ENCODE data around the gene KIDINS220. TPM values are rescaled to one million over a fixed set of nuclear protein-coding genes. Genes with fewer than 3 reads are reported as not detected.

KIDINS220 gene
- total RNA-seq, 1 experiment from 2014 or later, result 29.3 TPM

DNA sequence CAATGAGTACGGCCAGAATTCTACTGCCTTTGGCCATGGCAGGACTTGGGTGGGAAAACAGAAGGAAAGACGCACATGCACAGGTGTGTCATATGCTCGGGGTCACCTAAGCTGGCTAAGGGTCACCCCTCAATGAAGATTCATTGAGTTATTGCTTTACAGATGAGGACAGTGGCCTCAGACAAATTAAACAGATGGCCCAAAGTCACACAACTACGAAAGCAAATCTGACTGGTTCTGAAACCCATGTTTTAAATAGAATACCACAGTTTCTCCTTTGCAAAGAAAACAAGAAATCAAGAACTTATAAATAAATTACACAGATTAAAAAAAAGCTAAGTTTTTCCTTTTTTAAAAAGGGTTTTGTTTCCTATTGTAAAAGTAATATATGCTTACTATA, 85.0 kb downstream of the KIDINS220 start:
- H3K14ac ChIP-seq (ENCODE audit: insufficient read depth, low read length), result no peak overlapping the region
- H2BK20ac ChIP-seq (ENCODE audit: low read depth, low read length, poor library complexity, severe bottlenecking), result no peak overlapping the region
- H3K27ac ChIP-seq (ENCODE audit: insufficient read length, low read depth, low read length), result no peak overlapping the region
- peaks cover 13 to 15% of the 10 kb centered on the region in 2 experiments; a peak in 3 of 5 replicates for H3K9me3 Mint-ChIP-seq
- H3K4me1 Mint-ChIP-seq, result no peaks in the 10 kb centered on the region
- H3T11ph ChIP-seq (ENCODE audit: low read length), result no peak overlapping the region
- H3K56ac ChIP-seq (ENCODE audit: insufficient read length, low read depth, low read length), result no peak overlapping the region
- H3K79me1 ChIP-seq (ENCODE audit: insufficient read depth, low read depth, low read length, poor library complexity, severe bottlenecking), result no peaks in the 10 kb centered on the region
- no peak overlapping the region for H3K18ac ChIP-seq (ENCODE audit: insufficient read length, low read depth, low read length)
- H3K27ac Mint-ChIP-seq, result no peak overlapping the region
- no peak overlapping the region for H2BK120ac ChIP-seq (ENCODE audit: low read depth, low read length, poor library complexity, severe bottlenecking)
- H3K4me3 Mint-ChIP-seq, result no peak overlapping the region
- no peak for TF ChIP-seq CTCF (conservative IDR thresholded peaks at IDR 0.05)
- H2BK12ac ChIP-seq (ENCODE audit: insufficient read length, low read depth, low read length), result no peak overlapping the region
- no peak overlapping the region for H2AK5ac ChIP-seq (ENCODE audit: insufficient read length, low read length)
- H3K9ac ChIP-seq (ENCODE audit: extremely low read depth, insufficient read length, low read length), result no peak overlapping the region
- no peaks in the 10 kb centered on the region for H3K9me3 ChIP-seq (ENCODE audit: control insufficient read depth, low read depth, low read length)
- H3K27me3 ChIP-seq (ENCODE audit: insufficient read depth, low read length), result no peaks in the 10 kb centered on the region
- peaks cover 16 to 18% (median 17%) of the 10 kb centered on the region in 3 experiments for H3K36me3 Mint-ChIP-seq (ENCODE audit: insufficient read depth in 1 of 3, low read depth in 3 of 3)
- no peaks in the 10 kb centered on the region for H4K20me1 ChIP-seq (ENCODE audit: control insufficient read depth, insufficient read depth, insufficient read length)
- H4K8ac ChIP-seq (replicated peaks; ENCODE audit: insufficient read length, low read depth, low read length), result no peak overlapping the region
- H3K23ac ChIP-seq (ENCODE audit: insufficient read length, low read depth, low read length), result no peak overlapping the region
- H2BK15ac ChIP-seq (ENCODE audit: low read depth, low read length), result no peak overlapping the region
- no peak overlapping the region for H4K91ac ChIP-seq (ENCODE audit: insufficient read length, low read depth, low read length)
- no CpG with 5 or more reads among the region's 4 CpGs for WGBS (ENCODE audit: extremely low coverage, insufficient read length, low lambda C conversion rate)
- H2BK5ac ChIP-seq (ENCODE audit: insufficient read length, low read length), result no peak overlapping the region
- no peaks in the 10 kb centered on the region for H3K23me2 ChIP-seq (ENCODE audit: insufficient read length, low read depth, low read length, poor library complexity, severe bottlenecking)
- no peak overlapping the region for H3K4me2 ChIP-seq (ENCODE audit: insufficient read depth, insufficient read length, low read length)
- H3K27me3 Mint-ChIP-seq (ENCODE audit: low read depth), result no peaks in the 10 kb centered on the region
- H4K5ac ChIP-seq (ENCODE audit: insufficient read length, low read depth, low read length), result no peak overlapping the region
- no peak overlapping the region for H3K4ac ChIP-seq (ENCODE audit: low read depth, low read length)
- H2AFZ ChIP-seq (ENCODE audit: low read length), result no peak overlapping the region
- no peaks in the 10 kb centered on the region for H3K79me2 ChIP-seq (ENCODE audit: insufficient read depth, low read length)
- H3K4me1 ChIP-seq (ENCODE audit: insufficient read depth, low read length), result no peaks in the 10 kb centered on the region
- DNase-seq, result no peak
